Measurements from ENCODE around the gene PDE11A.

- TF ChIP-seq CTCF (IDR thresholded peaks at IDR 0.05) (no peak), POLR2A (IDR thresholded peaks at IDR 0.05) (no peak)
Observed at GRCh38 chr2:177906041-177906718, 166.4 kb downstream of the PDE11A start.

Measured in lower leg skin (tissue), 3 donors.